ENCODE results near the gene SMYD3.
"Not testable (repeated sequence)": the region's sequence is repeated elsewhere in the genome, so short reads cannot be mapped to it uniquely, and the experiment has no call there.

Gene SMYD3

DNA sequence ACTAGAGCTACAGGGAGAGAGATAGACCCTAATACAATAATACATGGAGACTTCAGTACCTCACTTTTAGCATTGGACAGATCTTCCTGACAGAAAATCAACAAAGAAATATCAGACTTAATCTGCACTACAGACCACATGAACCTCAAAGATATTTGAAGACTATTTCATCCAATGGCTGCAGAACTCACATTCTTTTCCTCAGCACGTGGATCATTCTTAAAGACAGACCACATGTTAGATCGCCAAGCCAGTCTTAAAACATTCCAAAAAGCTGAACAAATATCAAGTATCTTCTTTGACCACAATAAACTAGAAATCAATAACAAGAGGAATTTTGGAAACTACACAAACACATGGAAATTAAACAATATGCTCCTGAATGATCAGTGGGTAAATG is 776.3 kb downstream of the SMYD3 start:
- Histone ChIP-seq H3K4me3 (ENCODE audit: low read depth, low read length) (no peak overlapping the region), H3K4me1 (no peaks in the 10 kb centered on the region), H3K79me2 (no peaks in the 10 kb centered on the region), H3K27ac (no peak overlapping the region), H3K4me2 (ENCODE audit: low read length) (no peak overlapping the region), H2AFZ (no peak overlapping the region), H3K9ac (no peak overlapping the region), H3K36me3 (ENCODE audit: control insufficient read depth, insufficient read depth, low read length) (no peaks in the 10 kb centered on the region), H3K9me3 (ENCODE audit: control insufficient read depth, low read length) (no peaks in the 10 kb centered on the region), H3K27me3 (ENCODE audit: control insufficient read depth, insufficient read depth, low read length) (no peaks in the 10 kb centered on the region)
- TF ChIP-seq, protein P1, sequence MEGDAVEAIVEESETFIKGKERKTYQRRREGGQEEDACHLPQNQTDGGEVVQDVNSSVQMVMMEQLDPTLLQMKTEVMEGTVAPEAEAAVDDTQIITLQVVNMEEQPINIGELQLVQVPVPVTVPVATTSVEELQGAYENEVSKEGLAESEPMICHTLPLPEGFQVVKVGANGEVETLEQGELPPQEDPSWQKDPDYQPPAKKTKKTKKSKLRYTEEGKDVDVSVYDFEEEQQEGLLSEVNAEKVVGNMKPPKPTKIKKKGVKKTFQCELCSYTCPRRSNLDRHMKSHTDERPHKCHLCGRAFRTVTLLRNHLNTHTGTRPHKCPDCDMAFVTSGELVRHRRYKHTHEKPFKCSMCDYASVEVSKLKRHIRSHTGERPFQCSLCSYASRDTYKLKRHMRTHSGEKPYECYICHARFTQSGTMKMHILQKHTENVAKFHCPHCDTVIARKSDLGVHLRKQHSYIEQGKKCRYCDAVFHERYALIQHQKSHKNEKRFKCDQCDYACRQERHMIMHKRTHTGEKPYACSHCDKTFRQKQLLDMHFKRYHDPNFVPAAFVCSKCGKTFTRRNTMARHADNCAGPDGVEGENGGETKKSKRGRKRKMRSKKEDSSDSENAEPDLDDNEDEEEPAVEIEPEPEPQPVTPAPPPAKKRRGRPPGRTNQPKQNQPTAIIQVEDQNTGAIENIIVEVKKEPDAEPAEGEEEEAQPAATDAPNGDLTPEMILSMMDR (IDR thresholded peaks at IDR 0.05) = no peak

DNA sequence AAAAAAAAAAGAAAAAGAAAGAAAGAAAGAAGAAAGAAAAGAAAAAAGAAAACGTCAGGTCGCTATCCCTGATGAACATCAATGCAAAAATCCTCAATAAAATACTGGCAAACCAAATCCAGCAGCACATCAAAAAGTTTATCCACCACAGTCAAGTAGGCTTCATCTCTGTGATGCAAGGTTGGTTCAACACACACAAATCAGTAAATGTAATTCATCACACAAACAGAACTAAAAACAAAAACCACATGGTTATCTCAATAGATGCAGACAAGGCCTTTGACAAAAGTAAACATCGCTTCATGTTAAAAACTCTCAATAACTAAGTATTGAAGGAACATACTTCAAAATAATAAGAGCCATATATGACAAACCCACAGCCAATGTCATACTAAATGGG is 779.0 kb downstream of the SMYD3 start:
- H3K9ac ChIP-seq; H3K4me1 ChIP-seq; H3K27me3 ChIP-seq (ENCODE audit: control insufficient read depth, insufficient read depth, low read length); H3K27ac ChIP-seq; H3K4me2 ChIP-seq (ENCODE audit: low read length); H3K36me3 ChIP-seq (ENCODE audit: control insufficient read depth, insufficient read depth, low read length); H3K9me3 ChIP-seq (ENCODE audit: control insufficient read depth, low read length); H2AFZ ChIP-seq; H3K79me2 ChIP-seq; H3K4me3 ChIP-seq (ENCODE audit: low read depth, low read length): not testable (repeated sequence)

DNA sequence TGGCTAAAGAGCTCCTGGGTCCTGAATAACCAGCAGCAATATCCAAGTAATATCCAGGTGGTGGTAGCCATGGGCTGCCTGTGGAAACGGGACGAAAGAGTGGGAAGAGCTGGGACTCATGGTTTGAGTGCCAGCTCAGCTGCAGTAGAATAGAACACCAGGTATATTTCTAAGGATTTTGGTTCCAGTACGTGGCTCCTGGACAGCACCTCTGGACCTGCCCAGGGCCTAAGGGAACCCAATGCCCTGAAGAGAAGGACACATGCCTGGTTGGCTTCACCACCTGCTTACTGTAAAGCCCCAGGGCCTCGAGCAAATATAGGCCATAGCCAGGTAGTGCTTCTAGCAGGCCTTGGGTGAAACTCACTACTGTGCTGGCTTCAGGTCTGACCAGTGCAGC is 785.6 kb downstream of the SMYD3 start:
- H3K27me3 ChIP-seq (ENCODE audit: control insufficient read depth, insufficient read depth, low read length) = no peaks in the 10 kb centered on the region
- no peak overlapping the region for H3K4me3 ChIP-seq (ENCODE audit: low read depth, low read length)
- H3K4me2 ChIP-seq (ENCODE audit: low read length) = no peak overlapping the region
- H2AFZ ChIP-seq = no peak overlapping the region
- no peak overlapping the region for H3K9ac ChIP-seq
- no peak overlapping the region for H3K27ac ChIP-seq
- H3K9me3 ChIP-seq (ENCODE audit: control insufficient read depth, low read length) = no peaks in the 10 kb centered on the region
- H3K36me3 ChIP-seq (ENCODE audit: control insufficient read depth, insufficient read depth, low read length) = no peaks in the 10 kb centered on the region
- H3K4me1 ChIP-seq = no peaks in the 10 kb centered on the region
- H3K79me2 ChIP-seq = no peaks in the 10 kb centered on the region
- TF ChIP-seq, protein P1 (IDR thresholded peaks at IDR 0.05) = no peak

DNA sequence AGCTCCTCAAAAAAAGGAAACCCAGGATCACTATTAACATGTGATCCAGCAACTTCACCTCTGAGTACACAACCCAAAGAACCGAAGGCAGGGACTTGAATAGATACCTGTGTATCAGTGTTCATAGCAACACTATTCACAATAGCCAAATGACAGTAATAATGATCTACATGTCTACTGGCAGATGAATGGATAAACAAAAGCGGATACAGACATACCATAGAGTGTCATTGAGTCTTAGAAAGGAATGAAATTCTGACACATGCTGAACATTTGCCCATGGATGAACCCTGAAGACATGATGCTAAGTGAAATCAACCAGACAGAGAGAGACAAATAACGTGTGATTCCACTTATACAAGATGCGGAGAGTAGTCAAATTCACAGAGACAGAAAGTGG is 788.1 kb downstream of the SMYD3 start:
- Histone ChIP-seq H3K9ac (no peak overlapping the region), H3K27ac (no peak overlapping the region), H3K36me3 (ENCODE audit: control insufficient read depth, insufficient read depth, low read length) (no peaks in the 10 kb centered on the region), H3K79me2 (no peaks in the 10 kb centered on the region), H3K4me3 (ENCODE audit: low read depth, low read length) (no peak overlapping the region), H3K27me3 (ENCODE audit: control insufficient read depth, insufficient read depth, low read length) (no peaks in the 10 kb centered on the region), H3K9me3 (ENCODE audit: control insufficient read depth, low read length) (no peaks in the 10 kb centered on the region), H3K4me2 (ENCODE audit: low read length) (no peak overlapping the region), H3K4me1 (no peaks in the 10 kb centered on the region), H2AFZ (no peak overlapping the region)
- TF ChIP-seq, protein P1 (IDR thresholded peaks at IDR 0.05) = no peak

DNA sequence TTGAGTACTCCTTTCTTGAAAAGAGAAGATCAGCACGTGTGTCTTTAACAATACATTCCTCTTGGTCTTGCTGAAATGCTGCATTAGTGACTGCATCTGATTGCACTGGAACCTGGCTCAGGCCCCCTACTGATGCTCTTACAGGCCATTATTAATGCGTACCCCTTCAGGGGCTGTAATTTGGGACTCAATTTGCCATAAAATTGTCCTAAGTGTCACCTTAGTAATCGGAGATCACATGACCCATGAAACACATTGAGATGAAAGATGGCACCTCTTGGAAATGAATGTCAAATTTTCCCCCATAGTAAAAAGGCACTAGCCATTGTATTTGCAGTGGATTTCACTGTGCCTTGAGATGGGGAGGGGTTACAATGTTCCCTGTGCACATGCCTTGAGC is 789.0 kb downstream of the SMYD3 start:
- H2AFZ ChIP-seq = no peak overlapping the region
- H3K27me3 ChIP-seq (ENCODE audit: control insufficient read depth, insufficient read depth, low read length) = no peaks in the 10 kb centered on the region
- H3K4me3 ChIP-seq (ENCODE audit: low read depth, low read length) = no peak overlapping the region
- H3K36me3 ChIP-seq (ENCODE audit: control insufficient read depth, insufficient read depth, low read length) = no peaks in the 10 kb centered on the region
- H3K27ac ChIP-seq = no peak overlapping the region
- no peaks in the 10 kb centered on the region for H3K4me1 ChIP-seq
- no peaks in the 10 kb centered on the region for H3K79me2 ChIP-seq
- no peak overlapping the region for H3K9ac ChIP-seq
- H3K4me2 ChIP-seq (ENCODE audit: low read length) = no peak overlapping the region
- no peaks in the 10 kb centered on the region for H3K9me3 ChIP-seq (ENCODE audit: control insufficient read depth, low read length)
- TF ChIP-seq, protein P1 (IDR thresholded peaks at IDR 0.05) = no peak
